Posterior vena cava (tissue), 2 donors: ENCODE measurements around the gene TCL1B. TPM values are rescaled to one million over a fixed set of nuclear protein-coding genes. Genes with fewer than 3 reads are reported as not detected.

Experiments
- DNase-seq: peaks from one replicate; pipeline ENCODE4 v3.0.0-alpha.2; 2020; ENCODE audit warnings: low spot score
- intact Hi-C, 2 donors: fragments of 100-400 bp; cut with DNase I; formaldehyde crosslinking; loops; one replicate each; pipeline versions ENCODE4 v1.14.1 to v1.14.2; 2022 to 2023
- long read RNA-seq, 2 donors: library from polyadenylated mRNA; unstranded; transcript quantifications; one replicate each; pipeline ENCODE4 v2.0.0, GENCODE V29; 2020 to 2021
- total RNA-seq, 2 donors: library from RNA; stranded (reverse); fragmentation: NEBNext Ultra II Directional; extraction: Animal tissue kit (Norgen Biotek cat#: 25700); gene quantifications; one replicate each; pipeline ENCODE4 v1.2.1, GENCODE V29; 2021
- donor health status: DM: yes; HTN: yes; CAD: no.
- donor health status: DM: yes; HTN: yes; CAD: no.

The TCL1B gene
- total RNA-seq = not detected
- long read RNA-seq, donor 1 = 0 reads
- long read RNA-seq, donor 2 = 0 reads

GRCh38 chr14:95685978-95686922 lies at the start of gene TCL1B:
TCL1B (plus strand) TSS chr14:95686426; CDS start chr14:95686468, 42 bp downstream.
- intact Hi-C loops = no loop called here
- DNase-seq = no peak

GRCh38 chr14:95644981-95645380 lies 41.2 kb upstream of the TCL1B start:
- no peak for DNase-seq
- intact Hi-C loops = no loop called here

- DNase-seq = no peak
- intact Hi-C loops = no loop called here
Measured at GRCh38 chr14:95645389-95645996, 40.7 kb upstream of the TCL1B start.

- no peak for DNase-seq
- intact Hi-C loops = no loop called here
Measured at GRCh38 chr14:95647926-95648325, 38.3 kb upstream of the TCL1B start.

GRCh38 chr14:95649230-95649629 lies 37.0 kb upstream of the TCL1B start:
- DNase-seq = no peak
- intact Hi-C loops = no loop called here

GRCh38 chr14:95651028-95651427 lies 35.2 kb upstream of the TCL1B start:
- intact Hi-C loops = no loop called here
- no peak for DNase-seq

- intact Hi-C loops = no loop called here
- DNase-seq = no peak
Measured at GRCh38 chr14:95651821-95652583, 34.2 kb upstream of the TCL1B start.

- intact Hi-C loops = loop anchor here in 1 of 2 donors (1.0 kb wide), 1 partner anchor 26 kb away; no protein-coding TSS in a partner anchor
- no peak for DNase-seq
Measured at GRCh38 chr14:95652690-95653089, 33.5 kb upstream of the TCL1B start.

- intact Hi-C loops = no loop called here
- no peak for DNase-seq
Measured at GRCh38 chr14:95655461-95655860, 30.8 kb upstream of the TCL1B start.

GRCh38 chr14:95656634-95657033 lies 29.6 kb upstream of the TCL1B start:
- intact Hi-C loops = no loop called here
- DNase-seq = no peak

- no peak for DNase-seq
- intact Hi-C loops = no loop called here
Measured at GRCh38 chr14:95657454-95657853, 28.8 kb upstream of the TCL1B start.

- intact Hi-C loops = no loop called here
- DNase-seq = no peak
Measured at GRCh38 chr14:95659293-95659989, 26.8 kb upstream of the TCL1B start.

GRCh38 chr14:95659990-95660385 lies 26.2 kb upstream of the TCL1B start:
- no peak for DNase-seq
- intact Hi-C loops = no loop called here

- intact Hi-C loops = no loop called here
- DNase-seq = no peak
Measured at GRCh38 chr14:95660651-95661515, 25.3 kb upstream of the TCL1B start.

- intact Hi-C loops = no loop called here
- no peak for DNase-seq
Measured at GRCh38 chr14:95662376-95663186, 23.6 kb upstream of the TCL1B start.

- intact Hi-C loops = no loop called here
- no peak for DNase-seq
Measured at GRCh38 chr14:95663226-95663797, 22.9 kb upstream of the TCL1B start.

- intact Hi-C loops = no loop called here
- DNase-seq = no peak
Measured at GRCh38 chr14:95664066-95664465, 22.2 kb upstream of the TCL1B start.
